ENCODE results near the gene CFAP52.
"Not testable (repeated sequence)": the region's sequence is repeated elsewhere in the genome, so short reads cannot be mapped to it uniquely, and the experiment has no call there.

CFAP52 gene

GRCh38 chr17:9645851-9646545 is 69.6 kb downstream of the CFAP52 start:
- DNase-seq (ENCODE audit: low spot score) = no peak

- DNase-seq (ENCODE audit: low spot score) = no peak
Observed at GRCh38 chr17:9646546-9646885, 70.1 kb downstream of the CFAP52 start.

- DNase-seq (ENCODE audit: low spot score) = no peak
Observed at GRCh38 chr17:9647014-9647413, 70.6 kb downstream of the CFAP52 start.

GRCh38 chr17:9648521-9649110 is 72.2 kb downstream of the CFAP52 start:
- no peak for DNase-seq (ENCODE audit: low spot score)

- DNase-seq (ENCODE audit: low spot score) = no peak
Observed at GRCh38 chr17:9658593-9659211, 82.3 kb downstream of the CFAP52 start.

- DNase-seq (ENCODE audit: low spot score) = no peak
Observed at GRCh38 chr17:9661027-9661426, 84.6 kb downstream of the CFAP52 start.

- DNase-seq (ENCODE audit: low spot score) = not testable (repeated sequence)
Observed at GRCh38 chr17:9663511-9663910, 87.1 kb downstream of the CFAP52 start.

GRCh38 chr17:9666461-9667050 is 90.1 kb downstream of the CFAP52 start:
- DNase-seq (ENCODE audit: low spot score) = no peak

- DNase-seq (ENCODE audit: low spot score) = no peak
Observed at GRCh38 chr17:9668517-9668916, 92.1 kb downstream of the CFAP52 start.

GRCh38 chr17:9669551-9670008 is 93.1 kb downstream of the CFAP52 start:
- DNase-seq (ENCODE audit: low spot score) = no peak

- DNase-seq (ENCODE audit: low spot score) = peak; percentile 17
Observed at GRCh38 chr17:9670596-9670995, 94.2 kb downstream of the CFAP52 start.

GRCh38 chr17:9671559-9671958 is 95.1 kb downstream of the CFAP52 start:
- no peak for DNase-seq (ENCODE audit: low spot score)

- DNase-seq (ENCODE audit: low spot score) = no peak
Observed at GRCh38 chr17:9672266-9672665, 95.8 kb downstream of the CFAP52 start.

GRCh38 chr17:9672691-9673090 is 96.2 kb downstream of the CFAP52 start:
- DNase-seq (ENCODE audit: low spot score) = no peak

- DNase-seq (ENCODE audit: low spot score) = no peak
Observed at GRCh38 chr17:9676084-9676483, 99.6 kb downstream of the CFAP52 start.

- DNase-seq (ENCODE audit: low spot score) = no peak
Observed at GRCh38 chr17:9676820-9677310, 100.4 kb downstream of the CFAP52 start.

GRCh38 chr17:9677411-9677810 is 101.0 kb downstream of the CFAP52 start:
- DNase-seq (ENCODE audit: low spot score) = no peak

GRCh38 chr17:9677896-9678295 is 101.5 kb downstream of the CFAP52 start:
- DNase-seq (ENCODE audit: low spot score) = no peak

GRCh38 chr17:9684955-9685621 is 108.6 kb downstream of the CFAP52 start:
- DNase-seq (ENCODE audit: low spot score) = no peak
